RPMI7951 (cell line): ENCODE results near the gene TAS2R42. TPM values are rescaled to one million over a fixed set of nuclear protein-coding genes. Genes with fewer than 3 reads are reported as not detected.

Source experiments
- DNase-seq: peaks from one replicate; pipeline ENCODE4 v3.0.0-alpha.2; 2012; ENCODE audit warnings: low read depth
- total RNA-seq: library from RNA; depleted of rRNA; stranded (reverse); fragments of >200 nt; shearing (Covaris generic); gene quantifications from 2 replicates; pipeline ENCODE4 v1.2.3, GENCODE V29; 2014; rRNA removed

Gene TAS2R42
- total RNA-seq, 1 experiment from 2014 or later, result not detected

GRCh38 chr12:11144297-11144696, 42.4 kb downstream of the TAS2R42 start:
- DNase-seq, result no peak

- no peak for DNase-seq
These were observed 43.4 kb downstream of the TAS2R42 start for GRCh38 chr12:11143352-11143751.

GRCh38 chr12:11136075-11136474, 50.7 kb downstream of the TAS2R42 start:
- DNase-seq, result no peak

Other genes with a start within 250 kb of the TAS2R42 start
- 0.98 and 1.9 TPM in 2 replicates for gene TAS2R14, start 247.7 kb downstream of the TAS2R42 start, total RNA-seq
- 0.20 and 0.24 TPM in 2 replicates for gene TAS2R50, start 200.0 kb downstream of the TAS2R42 start, total RNA-seq
- gene TAS2R20, start 188.6 kb downstream of the TAS2R42 start, total RNA-seq, result 0.24 and 0.68 TPM in 2 replicates
- 0.24 TPM in 1 of 2 replicates, not detected in the other for gene TAS2R19, start 164.3 kb downstream of the TAS2R42 start, total RNA-seq
- 1.1 and 1.2 TPM in 2 replicates for gene TAS2R31, start 155.5 kb downstream of the TAS2R42 start, total RNA-seq
- not detected in 2 replicates for gene TAS2R46, start 124.6 kb downstream of the TAS2R42 start, total RNA-seq
- 0.36 and 0.39 TPM in 2 replicates for gene TAS2R43, start 94.6 kb downstream of the TAS2R42 start, total RNA-seq
- gene TAS2R30, start 52.3 kb downstream of the TAS2R42 start, total RNA-seq, result 0.60 and 0.98 TPM in 2 replicates
- 7.9 and 10.2 TPM in 2 replicates for gene SMIM10L1, start 15.7 kb downstream of the TAS2R42 start, total RNA-seq
- gene PRB3, start 82.8 kb upstream of the TAS2R42 start, total RNA-seq, result not detected in 2 replicates
- not detected in 2 replicates for gene PRB4, start 123.5 kb upstream of the TAS2R42 start, total RNA-seq
- not detected in 2 replicates for gene PRB2, start 208.6 kb upstream of the TAS2R42 start, total RNA-seq